ENCODE measurements around the gene TTC9.

GRCh38 chr14:70664698-70665447 lies 23.2 kb downstream of the TTC9 start:
- no peak for TF ChIP-seq CTCF (IDR thresholded peaks at IDR 0.05)
- TF ChIP-seq POLR2A (IDR thresholded peaks at IDR 0.05) = no peak

Data from body of pancreas (tissue), 4 donors.